ENCODE data around the gene POLR2A. TPM values are rescaled to one million over a fixed set of nuclear protein-coding genes. Genes with fewer than 3 reads are reported as not detected.
"Not testable (repeated sequence)": the region's sequence is repeated elsewhere in the genome, so short reads cannot be mapped to it uniquely, and the experiment has no call there.

Gene POLR2A
- total and polyA plus RNA-seq, 3 experiments from 2014 or later: 69.6 to 192 (median 190) TPM

GRCh38 chr17:7481275-7481674 lies 2.9 kb upstream of the POLR2A start, which contains the start of gene SLC35G6:
TSS of gene SLC35G6 (plus strand) at chr17:7481446. CDS start at chr17:7481517, 71 bp downstream.
- Histone ChIP-seq H3K4me1 (ENCODE audit: insufficient read depth, low read length) (peaks cover 45% of the 10 kb centered on the region), H3K4me3 (ENCODE audit: low read length) (peak within 1 kb of the TSS; percentile 90)
- ChIA-PET CTCF (interaction anchor here (0.9 to 1.7 kb wide), 3 partner anchors 45 to 206 kb away, joined by 3 to 6 read pairs (median 4); partner anchors contain the start of gene SENP3), POLR2A (interaction anchor here (0.6 to 4.0 kb wide), 3 partner anchors 27 to 136 kb away, joined by 3 to 31 read pairs (median 6); partner anchors contain the start of gene TMEM102)
- H3K36me3 ChIP-seq (ENCODE audit: insufficient read depth, low read length); H3K9me3 Mint-ChIP-seq; H3K9me3 ChIP-seq (ENCODE audit: low read length); H3K27me3 ChIP-seq (ENCODE audit: insufficient read depth, low read length, poor library complexity, severe bottlenecking); DNase-seq; H3K27ac ChIP-seq (ENCODE audit: low read depth, low read length): not testable (repeated sequence)
- Mint-ChIP-seq H3K4me3 (peak within 1 kb of the TSS; percentile 91 to 100 (median 94)), H3K27me3 (peaks cover 0 to 12% of the 10 kb centered on the region in 2 donors), H3K4me1 (peaks cover 60 to 77% (median 72%) of the 10 kb centered on the region in 3 donors), H3K36me3 (peaks cover 0 to 38% (median 3%) of the 10 kb centered on the region in 3 donors), H3K27ac (peak within 1 kb of the TSS; percentile 93 to 100 (median 98))

DNA sequence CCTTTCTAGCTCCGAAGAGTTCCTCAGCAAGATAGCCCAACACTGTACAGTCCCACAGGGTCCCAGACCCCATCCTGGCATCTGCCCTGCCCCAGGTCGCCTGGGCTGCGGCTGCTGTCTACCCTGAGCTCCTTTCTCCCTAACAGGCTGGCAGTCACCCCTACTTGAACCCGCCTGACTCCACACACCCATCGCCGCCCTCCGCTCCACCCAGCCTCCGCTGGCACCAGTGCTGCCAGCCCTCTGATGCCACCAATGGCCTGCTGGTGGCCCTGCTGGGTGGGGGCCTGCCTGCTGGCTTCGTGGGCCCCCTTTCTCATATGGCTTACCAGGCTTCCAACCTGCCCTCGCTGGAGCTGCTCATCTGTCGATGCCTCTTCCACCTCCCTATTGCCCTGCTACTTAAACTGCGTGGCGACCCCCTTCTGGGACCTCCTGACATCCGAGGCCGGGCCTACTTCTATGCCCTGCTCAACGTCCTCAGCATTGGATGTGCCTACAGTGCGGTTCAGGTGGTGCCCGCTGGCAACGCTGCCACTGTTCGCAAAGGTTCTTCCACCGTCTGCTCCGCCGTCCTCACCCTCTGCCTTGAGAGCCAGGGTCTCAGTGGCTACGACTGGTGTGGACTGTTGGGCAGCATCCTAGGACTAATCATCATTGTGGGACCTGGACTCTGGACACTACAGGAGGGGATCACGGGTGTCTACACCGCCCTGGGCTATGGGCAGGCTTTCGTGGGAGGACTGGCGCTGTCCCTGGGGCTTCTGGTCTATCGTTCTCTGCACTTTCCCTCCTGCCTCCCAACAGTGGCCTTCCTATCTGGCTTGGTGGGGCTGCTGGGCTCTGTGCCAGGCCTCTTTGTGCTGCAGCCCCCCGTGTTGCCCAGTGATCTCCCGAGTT lies 2.1 kb upstream of the POLR2A start:
- H3K36me3 ChIP-seq (ENCODE audit: insufficient read depth, low read length); DNase-seq; H3K27ac ChIP-seq (ENCODE audit: low read depth, low read length); H3K9me3 Mint-ChIP-seq; H3K4me3 ChIP-seq (ENCODE audit: low read length); H3K9me3 ChIP-seq (ENCODE audit: low read length); H3K27me3 ChIP-seq (ENCODE audit: insufficient read depth, low read length, poor library complexity, severe bottlenecking): not testable (repeated sequence)
- CTCF ChIA-PET: interaction anchor here (0.9 to 1.2 kb wide), 2 partner anchors 46 to 206 kb away, joined by 3 to 4 read pairs; no protein-coding TSS in a partner anchor
- H3K27ac Mint-ChIP-seq: peak overlapping the region; percentile 56 to 100 (median 100)
- H3K27me3 Mint-ChIP-seq: peaks cover 0 to 12% of the 10 kb centered on the region in 2 donors
- H3K4me1 Mint-ChIP-seq: peaks cover 55 to 77% (median 72%) of the 10 kb centered on the region in 3 donors
- H3K36me3 Mint-ChIP-seq: peaks cover 0 to 36% (median 3%) of the 10 kb centered on the region in 3 donors
- POLR2A ChIA-PET: interaction anchor here (0.6 to 1.6 kb wide), 2 partner anchors 27 to 137 kb away, joined by 3 to 6 read pairs; no protein-coding TSS in a partner anchor
- peaks cover 45% of the 10 kb centered on the region for H3K4me1 ChIP-seq (ENCODE audit: insufficient read depth, low read length)
- H3K4me3 Mint-ChIP-seq: peak overlapping the region; percentile 32 to 100 (median 97)

DNA sequence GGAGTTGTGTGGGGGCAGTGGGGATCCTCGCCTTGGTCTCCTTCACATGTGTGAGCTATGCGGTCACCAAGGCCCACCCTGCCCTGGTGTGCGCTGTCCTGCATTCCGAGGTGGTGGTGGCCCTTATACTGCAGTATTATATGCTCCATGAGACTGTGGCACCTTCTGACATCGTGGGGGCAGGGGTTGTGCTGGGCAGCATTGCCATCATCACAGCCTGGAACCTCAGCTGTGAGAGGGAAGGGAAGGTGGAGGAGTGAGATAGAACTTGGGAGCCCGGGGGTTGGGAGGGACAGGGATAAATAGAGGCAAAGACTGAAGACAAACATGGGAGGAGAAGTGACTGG lies 1.5 kb upstream of the POLR2A start:
- peaks cover 56 to 77% (median 72%) of the 10 kb centered on the region in 3 donors for H3K4me1 Mint-ChIP-seq
- H3K9me3 ChIP-seq (ENCODE audit: low read length); H3K9me3 Mint-ChIP-seq; H3K27me3 ChIP-seq (ENCODE audit: insufficient read depth, low read length, poor library complexity, severe bottlenecking); H3K36me3 ChIP-seq (ENCODE audit: insufficient read depth, low read length); CTCF ChIA-PET; DNase-seq: not testable (repeated sequence)
- peak overlapping the region; percentile 96 to 100 (median 98) for H3K4me3 Mint-ChIP-seq
- peaks cover 45% of the 10 kb centered on the region for H3K4me1 ChIP-seq (ENCODE audit: insufficient read depth, low read length)
- POLR2A ChIA-PET: interaction anchor here (0.6 to 4.6 kb wide), 2 partner anchors 15 to 46 kb away, joined by 3 to 48 read pairs; partner anchors contain the start of gene TMEM102
- peak overlapping the region; percentile 99 to 100 (median 100) for H3K27ac Mint-ChIP-seq
- peak overlapping the region; percentile 91 for H3K4me3 ChIP-seq (ENCODE audit: low read length)
- peak overlapping the region; percentile 98 for H3K27ac ChIP-seq (ENCODE audit: low read depth, low read length)
- H3K27me3 Mint-ChIP-seq: peaks cover 0 to 12% of the 10 kb centered on the region in 2 donors
- H3K36me3 Mint-ChIP-seq: peaks cover 0 to 42% (median 4%) of the 10 kb centered on the region in 3 donors

- CTCF ChIA-PET: interaction anchor here (5.3 kb wide), 1 partner anchor 47 kb away, joined by 49 read pairs; the partner anchor contains the start of gene TMEM102
- Mint-ChIP-seq H3K27me3 (peaks cover 0 to 12% of the 10 kb centered on the region in 2 donors), H3K9me3 (peaks cover 0 to 4% (median 0%) of the 10 kb centered on the region in 5 donors), H3K27ac (peak overlapping the region; percentile 99 to 100 (median 100)), H3K4me3 (peak overlapping the region; percentile 96 to 100 (median 98)), H3K36me3 (peaks cover 0 to 40% (median 5%) of the 10 kb centered on the region in 3 donors), H3K4me1 (peaks cover 52 to 75% (median 69%) of the 10 kb centered on the region in 3 donors)
- Histone ChIP-seq H3K4me3 (ENCODE audit: low read length) (peak overlapping the region; percentile 91), H3K27ac (ENCODE audit: low read depth, low read length) (peak overlapping the region; percentile 98), H3K9me3 (ENCODE audit: low read length) (no peaks in the 10 kb centered on the region), H3K36me3 (ENCODE audit: insufficient read depth, low read length) (peaks cover 5% of the 10 kb centered on the region), H3K27me3 (ENCODE audit: insufficient read depth, low read length, poor library complexity, severe bottlenecking) (no peaks in the 10 kb centered on the region), H3K4me1 (ENCODE audit: insufficient read depth, low read length) (peaks cover 42% of the 10 kb centered on the region)
- DNase-seq: peak; percentile 91 to 98 (median 96)
- POLR2A ChIA-PET: interaction anchor here (0.5 to 4.6 kb wide), 20 partner anchors 8 to 515 kb away, joined by 3 to 48 read pairs (median 4); partner anchors contain the start of genes ACAP1, CHRNB1, FXR2 and NEURL4
Observed at GRCh38 chr17:7483255-7484066, 705 bp upstream of the POLR2A start.

DNA sequence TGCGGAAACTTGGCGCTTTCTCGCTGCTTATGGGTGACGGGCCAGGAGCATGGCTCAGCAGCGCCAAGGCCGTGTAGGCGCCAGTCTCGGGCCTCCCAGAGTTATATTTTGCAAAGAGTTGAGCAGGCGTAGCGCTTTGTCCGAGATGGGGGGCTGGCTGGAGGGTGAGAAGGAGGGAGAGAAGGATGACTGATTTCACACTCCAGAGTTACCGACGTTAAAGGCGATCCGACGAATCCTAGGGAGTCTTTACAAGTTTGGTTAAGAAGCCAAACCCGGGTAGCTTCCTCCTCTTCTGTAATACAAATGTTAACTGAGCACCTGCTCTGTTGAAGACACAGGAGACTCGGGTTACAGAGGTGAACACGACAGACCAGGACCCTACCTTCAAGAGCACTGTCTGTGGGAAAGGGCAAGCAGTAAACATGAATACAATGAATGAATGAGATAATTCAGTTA lies 782 bp downstream of the POLR2A start:
- H3K4me1 Mint-ChIP-seq: peaks cover 59 to 84% (median 77%) of the 10 kb centered on the region in 3 donors
- CTCF ChIA-PET: interaction anchor here (0.8 to 5.3 kb wide), 7 partner anchors 18 to 76 kb away, joined by 3 to 49 read pairs (median 4); partner anchors contain the start of gene TMEM102
- H3K4me3 Mint-ChIP-seq: peak overlapping the region; percentile 96 to 100 (median 98)
- H3K27ac ChIP-seq (ENCODE audit: low read depth, low read length): peak overlapping the region; percentile 98
- H3K4me1 ChIP-seq (ENCODE audit: insufficient read depth, low read length): peaks cover 52% of the 10 kb centered on the region
- no peak for DNase-seq
- peaks cover 0 to 43% (median 7%) of the 10 kb centered on the region in 3 donors for H3K36me3 Mint-ChIP-seq
- peaks cover 5% of the 10 kb centered on the region for H3K36me3 ChIP-seq (ENCODE audit: insufficient read depth, low read length)
- no peaks in the 10 kb centered on the region for H3K9me3 ChIP-seq (ENCODE audit: low read length)
- peak overlapping the region; percentile 98 to 100 (median 100) for H3K27ac Mint-ChIP-seq
- peak overlapping the region; percentile 91 for H3K4me3 ChIP-seq (ENCODE audit: low read length)
- POLR2A ChIA-PET: interaction anchor here (0.6 to 4.6 kb wide), 23 partner anchors 9 to 439 kb away, joined by 3 to 48 read pairs (median 5); partner anchors contain the start of genes ACAP1, CHRNB1, NEURL4 and PLSCR3
- peaks cover 0 to 4% (median 0%) of the 10 kb centered on the region in 5 donors for H3K9me3 Mint-ChIP-seq
- peaks cover 0 to 10% of the 10 kb centered on the region in 2 donors for H3K27me3 Mint-ChIP-seq
- no peaks in the 10 kb centered on the region for H3K27me3 ChIP-seq (ENCODE audit: insufficient read depth, low read length, poor library complexity, severe bottlenecking)

DNA sequence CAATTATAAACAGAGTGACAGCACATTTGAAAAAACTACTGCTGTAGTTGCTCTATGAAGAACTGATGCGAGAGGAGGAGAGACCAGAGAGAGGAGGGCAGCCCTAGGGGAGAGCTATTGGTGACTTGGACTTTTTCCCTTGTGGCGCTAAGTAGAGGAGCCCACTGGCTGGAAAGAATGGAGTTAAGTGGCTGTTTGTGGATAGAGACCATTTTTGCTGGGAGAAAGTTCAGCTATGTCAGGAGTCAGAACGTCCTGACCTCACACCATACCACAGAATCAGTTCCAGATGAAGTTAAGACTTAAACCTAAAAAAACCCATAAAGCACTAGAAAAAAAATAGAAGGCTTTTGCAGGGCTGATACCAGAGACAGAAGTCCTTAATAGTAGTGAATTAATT lies 2.0 kb downstream of the POLR2A start:
- peaks cover 0 to 10% of the 10 kb centered on the region in 2 donors for H3K27me3 Mint-ChIP-seq
- H3K27ac Mint-ChIP-seq: peak overlapping the region in 7 of 8 donors; percentile 45 to 100 (median 80)
- ChIA-PET POLR2A (interaction anchor here (0.6 to 4.6 kb wide), 8 partner anchors 27 to 177 kb away, joined by 3 to 48 read pairs (median 4); partner anchors contain the start of genes PLSCR3, TMEM102 and TMEM256), CTCF (interaction anchor here (1.0 to 5.3 kb wide), 5 partner anchors 17 to 103 kb away, joined by 3 to 49 read pairs (median 7); partner anchors contain the start of gene TMEM102)
- H3K9me3 Mint-ChIP-seq: peaks cover 0 to 4% (median 0%) of the 10 kb centered on the region in 5 donors
- H3K27me3 ChIP-seq (ENCODE audit: insufficient read depth, low read length, poor library complexity, severe bottlenecking): no peaks in the 10 kb centered on the region
- H3K4me1 Mint-ChIP-seq: peaks cover 61 to 84% (median 81%) of the 10 kb centered on the region in 3 donors
- peak overlapping the region; percentile 27 for H3K4me3 ChIP-seq (ENCODE audit: low read length)
- peaks cover 0 to 52% (median 7%) of the 10 kb centered on the region in 3 donors for H3K36me3 Mint-ChIP-seq
- H3K27ac ChIP-seq (ENCODE audit: low read depth, low read length): peak overlapping the region; percentile 30
- peaks cover 11% of the 10 kb centered on the region for H3K36me3 ChIP-seq (ENCODE audit: insufficient read depth, low read length)
- H3K4me3 Mint-ChIP-seq: peak overlapping the region; percentile 65 to 98 (median 82)
- DNase-seq: no peak
- peaks cover 57% of the 10 kb centered on the region for H3K4me1 ChIP-seq (ENCODE audit: insufficient read depth, low read length)
- no peaks in the 10 kb centered on the region for H3K9me3 ChIP-seq (ENCODE audit: low read length)

DNA sequence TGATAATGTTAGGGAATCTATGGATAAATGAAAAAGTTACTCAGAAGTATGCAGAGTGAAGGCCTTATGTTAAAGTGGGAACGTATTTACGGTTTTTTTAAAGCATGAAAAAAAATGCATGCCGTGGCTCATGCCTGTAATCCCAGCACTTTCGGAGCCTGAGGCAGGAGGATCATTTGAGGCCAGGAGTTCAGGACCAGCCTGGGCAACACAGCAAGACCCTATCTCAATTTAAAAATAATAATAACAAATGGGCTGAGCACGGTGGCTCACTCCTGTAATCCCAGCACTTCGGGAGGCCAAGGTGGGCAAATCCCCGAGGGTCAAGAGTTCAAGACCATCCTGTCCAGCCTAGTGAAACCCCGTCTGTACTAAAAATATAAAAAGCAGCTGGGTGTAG lies 6.0 kb downstream of the POLR2A start:
- DNase-seq: no peak
- Histone ChIP-seq H3K36me3 (ENCODE audit: insufficient read depth, low read length) (peaks cover 15% of the 10 kb centered on the region), H3K4me3 (ENCODE audit: low read length) (no peak overlapping the region), H3K27ac (ENCODE audit: low read depth, low read length) (no peak overlapping the region), H3K27me3 (ENCODE audit: insufficient read depth, low read length, poor library complexity, severe bottlenecking) (no peaks in the 10 kb centered on the region), H3K4me1 (ENCODE audit: insufficient read depth, low read length) (peaks cover 60% of the 10 kb centered on the region), H3K9me3 (ENCODE audit: low read length) (no peaks in the 10 kb centered on the region)
- POLR2A ChIA-PET: interaction anchor here (0.6 kb wide), 1 partner anchor 110 kb away, joined by 4 read pairs; no protein-coding TSS in a partner anchor
- Mint-ChIP-seq H3K36me3 (peaks cover 0 to 66% (median 11%) of the 10 kb centered on the region in 3 donors), H3K4me1 (peaks cover 64 to 85% (median 83%) of the 10 kb centered on the region in 3 donors), H3K4me3 (peak overlapping the region in 3 of 7 donors; percentile 9 to 18 (median 12)), H3K27ac (peak overlapping the region in 5 of 8 donors; percentile 8 to 61 (median 20)), H3K9me3 (no peaks in the 10 kb centered on the region), H3K27me3 (peaks cover 0 to 2% of the 10 kb centered on the region in 2 donors)
- CTCF ChIA-PET: no interaction called here

All from CD8-positive, alpha-beta memory T cell (primary cell).